Stromal cell of bone marrow (primary cell): Measurements from ENCODE around the gene ZNF512B.
"Not testable (repeated sequence)": the region's sequence is repeated elsewhere in the genome, so short reads cannot be mapped to it uniquely, and the experiment has no call there.

Source experiments
- DNase-seq: peaks from one replicate; pipeline ENCODE4 v3.0.0-alpha.2; 2012; ENCODE audit warnings: low read depth

Gene ZNF512B

GRCh38 chr20:63977739-63978276 is 8.1 kb upstream of the ZNF512B start:
- no peak for DNase-seq

- DNase-seq: no peak
Observed at GRCh38 chr20:63976980-63977738, 7.4 kb upstream of the ZNF512B start.

GRCh38 chr20:63976511-63976910 is 6.8 kb upstream of the ZNF512B start:
- not testable (repeated sequence) for DNase-seq

GRCh38 chr20:63974402-63975200 is 4.9 kb upstream of the ZNF512B start:
- DNase-seq: no peak

GRCh38 chr20:63973636-63974401 is 4.1 kb upstream of the ZNF512B start:
- peak; percentile 70 for DNase-seq

- no peak for DNase-seq
Observed at GRCh38 chr20:63973160-63973479, 3.4 kb upstream of the ZNF512B start.

GRCh38 chr20:63972312-63973159 is 2.8 kb upstream of the ZNF512B start:
- no peak for DNase-seq

- DNase-seq: not testable (repeated sequence)
Observed at GRCh38 chr20:63971960-63972311, 2.2 kb upstream of the ZNF512B start.

- no peak for DNase-seq
Observed at GRCh38 chr20:63970714-63971431, 1.1 kb upstream of the ZNF512B start.

GRCh38 chr20:63968928-63969760 is 586 bp downstream of the ZNF512B start:
- DNase-seq: no peak

GRCh38 chr20:63968136-63968927 is 1.4 kb downstream of the ZNF512B start:
- no peak for DNase-seq

GRCh38 chr20:63967330-63968135 is 2.2 kb downstream of the ZNF512B start:
- DNase-seq: no peak

- DNase-seq: no peak
Observed at GRCh38 chr20:63966944-63967322, 2.8 kb downstream of the ZNF512B start.

GRCh38 chr20:63966172-63966943 is 3.4 kb downstream of the ZNF512B start:
- DNase-seq: no peak

- DNase-seq: no peak
Observed at GRCh38 chr20:63964412-63964811, 5.3 kb downstream of the ZNF512B start.

- DNase-seq: no peak
Observed at GRCh38 chr20:63963784-63964301, 5.9 kb downstream of the ZNF512B start.

GRCh38 chr20:63963348-63963741 is 6.4 kb downstream of the ZNF512B start:
- no peak for DNase-seq
